Activated CD8-positive, alpha-beta T cell treated with anti-CD3 and anti-CD28 coated beads for 36 hours (primary cell): ENCODE results near the gene POLD3. TPM values are rescaled to one million over a fixed set of nuclear protein-coding genes. Genes with fewer than 3 reads are reported as not detected.

ENCODE experiments used
- ATAC-seq: fragments of 200-7000 bp; cut with Tn5 transposase; one replicate; pipeline ENCODE4 v1.10.0; 2021; ENCODE audit warnings: mild to moderate bottlenecking, moderate library complexity
- CTCF ChIA-PET: fragments of 350-600 bp; sonication (Branson Sonifier 250); formaldehyde crosslinking; loops from one replicate; lab custom pipeline; 2021; ENCODE audit warnings: antibody characterized with exemption; lab: Charles Lee
- POLR2A ChIA-PET: fragments of 350-600 bp; sonication (Branson Sonifier 250); formaldehyde crosslinking; loops from one replicate; lab custom pipeline; 2021; ENCODE audit warnings: antibody characterized with exemption; lab: Charles Lee
- DNase-seq: peaks from one replicate; pipeline ENCODE4 v3.0.0-alpha.2; 2020
- H3K27ac Mint-ChIP-seq: one replicate; pipeline ENCODE4 v1.8.0; 2021; ENCODE audit warnings: mild to moderate bottlenecking, mixed read lengths
- H3K27me3 Mint-ChIP-seq: one replicate; pipeline ENCODE4 v1.8.0; 2021; ENCODE audit warnings: mixed read lengths
- H3K36me3 Mint-ChIP-seq: one replicate; pipeline ENCODE4 v1.8.0; 2021; ENCODE audit warnings: low read depth, mixed read lengths
- H3K4me1 Mint-ChIP-seq: one replicate; pipeline ENCODE4 v1.8.0; 2021; ENCODE audit warnings: low read depth, mixed read lengths
- H3K4me3 Mint-ChIP-seq: one replicate; pipeline ENCODE4 v1.8.0; 2021; ENCODE audit warnings: mild to moderate bottlenecking, moderate library complexity, mixed read lengths
- H3K9me3 Mint-ChIP-seq: one replicate; pipeline ENCODE4 v1.8.0; 2021; ENCODE audit warnings: mixed read lengths
- intact Hi-C: fragments of 100-400 bp; cut with micrococcal nuclease; formaldehyde crosslinking; loops from one replicate; pipeline ENCODE4 v1.10.0; 2022
- total RNA-seq, 2 experiments: library from RNA; stranded (reverse); gene quantifications; one replicate each; pipeline ENCODE4 v1.2.3, GENCODE V29; 2021
- TF ChIP-seq, protein P1 (sequence below): fragments of 200-600 bp; IDR thresholded peaks from one replicate; pipeline ENCODE4 v1.8.0; 2022; ENCODE audit warnings: antibody characterized with exemption, mild to moderate bottlenecking

POLD3 gene
- total RNA-seq, 2 experiments from 2014 or later, result 56.0 to 67.2 TPM

GRCh38 chr11:74662487-74663103 is 70.2 kb downstream of the POLD3 start:
- Mint-ChIP-seq H3K4me3 (no peak overlapping the region), H3K4me1 (no peaks in the 10 kb centered on the region), H3K27ac (no peak overlapping the region), H3K9me3 (peaks cover 8% of the 10 kb centered on the region), H3K36me3 (peaks cover 35% of the 10 kb centered on the region), H3K27me3 (no peaks in the 10 kb centered on the region)
- ATAC-seq (no peak), DNase-seq (no peak)
- CTCF ChIA-PET, result no interaction called here
- TF ChIP-seq, protein P1, sequence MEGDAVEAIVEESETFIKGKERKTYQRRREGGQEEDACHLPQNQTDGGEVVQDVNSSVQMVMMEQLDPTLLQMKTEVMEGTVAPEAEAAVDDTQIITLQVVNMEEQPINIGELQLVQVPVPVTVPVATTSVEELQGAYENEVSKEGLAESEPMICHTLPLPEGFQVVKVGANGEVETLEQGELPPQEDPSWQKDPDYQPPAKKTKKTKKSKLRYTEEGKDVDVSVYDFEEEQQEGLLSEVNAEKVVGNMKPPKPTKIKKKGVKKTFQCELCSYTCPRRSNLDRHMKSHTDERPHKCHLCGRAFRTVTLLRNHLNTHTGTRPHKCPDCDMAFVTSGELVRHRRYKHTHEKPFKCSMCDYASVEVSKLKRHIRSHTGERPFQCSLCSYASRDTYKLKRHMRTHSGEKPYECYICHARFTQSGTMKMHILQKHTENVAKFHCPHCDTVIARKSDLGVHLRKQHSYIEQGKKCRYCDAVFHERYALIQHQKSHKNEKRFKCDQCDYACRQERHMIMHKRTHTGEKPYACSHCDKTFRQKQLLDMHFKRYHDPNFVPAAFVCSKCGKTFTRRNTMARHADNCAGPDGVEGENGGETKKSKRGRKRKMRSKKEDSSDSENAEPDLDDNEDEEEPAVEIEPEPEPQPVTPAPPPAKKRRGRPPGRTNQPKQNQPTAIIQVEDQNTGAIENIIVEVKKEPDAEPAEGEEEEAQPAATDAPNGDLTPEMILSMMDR, result no peak
- intact Hi-C loops, result no loop called here
- POLR2A ChIA-PET, result no interaction called here

- intact Hi-C loops, result no loop called here
- TF ChIP-seq, protein P1, result no peak
- Mint-ChIP-seq H3K4me1 (no peaks in the 10 kb centered on the region), H3K27ac (no peak overlapping the region), H3K9me3 (peaks cover 8% of the 10 kb centered on the region), H3K36me3 (peaks cover 29% of the 10 kb centered on the region), H3K4me3 (no peak overlapping the region), H3K27me3 (no peaks in the 10 kb centered on the region)
- CTCF ChIA-PET, result interaction anchor here (1.4 kb wide), 1 partner anchor 39 kb away, joined by 5 read pairs; no protein-coding TSS in a partner anchor
- POLR2A ChIA-PET, result no interaction called here
- no peak for DNase-seq
- ATAC-seq, result no peak
Observed at GRCh38 chr11:74663315-74663714, 70.9 kb downstream of the POLD3 start.

DNA sequence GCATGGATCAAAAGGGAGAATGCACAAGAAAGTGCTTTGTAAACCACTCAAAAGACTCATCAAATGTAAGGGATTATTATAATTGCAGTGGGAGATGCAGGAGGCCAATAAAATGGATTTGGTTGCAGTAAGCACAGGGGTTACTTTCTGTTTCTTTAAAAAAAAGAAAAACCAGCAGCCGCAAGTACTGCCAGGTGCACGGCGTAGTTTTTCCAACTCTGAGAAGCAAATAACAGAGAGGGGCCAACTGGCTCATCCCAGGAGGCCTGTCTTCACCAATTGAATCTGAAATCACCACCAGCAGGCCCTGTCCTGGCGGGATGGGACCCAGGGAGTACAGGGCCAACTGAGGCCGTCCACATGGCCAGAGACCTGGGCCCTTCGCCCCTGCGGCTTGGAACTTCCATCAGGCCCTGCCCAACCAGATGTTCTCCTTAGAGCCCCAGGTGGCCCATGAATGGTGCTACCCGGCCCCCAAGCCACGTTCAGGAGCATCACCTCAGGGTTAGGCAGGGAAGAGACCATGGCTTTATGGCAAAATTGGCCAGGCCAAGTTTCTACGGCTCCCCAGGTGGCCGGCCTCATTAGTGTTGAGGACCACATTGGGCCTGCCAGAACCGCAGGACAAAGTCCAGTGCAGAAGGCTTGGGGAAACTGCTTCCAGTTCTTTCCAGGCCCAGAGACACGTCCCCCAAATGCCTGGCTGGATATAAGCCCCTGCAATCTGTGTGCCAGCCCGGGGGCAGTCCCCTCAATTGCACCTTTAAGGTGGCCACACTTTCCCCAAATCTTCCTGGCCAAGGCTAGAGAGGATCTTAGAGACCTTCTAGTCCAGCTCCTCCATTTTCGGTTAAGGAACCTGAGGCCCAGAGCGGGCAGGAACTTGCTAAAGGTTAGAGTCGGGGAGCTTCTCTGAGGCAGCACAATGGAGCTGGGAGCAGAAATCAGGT is 77.1 kb downstream of the POLD3 start:
- no peak for ATAC-seq
- TF ChIP-seq, protein P1, result no peak
- Mint-ChIP-seq H3K27ac (no peak overlapping the region), H3K4me3 (no peak overlapping the region), H3K4me1 (no peaks in the 10 kb centered on the region), H3K27me3 (no peaks in the 10 kb centered on the region), H3K36me3 (no peaks in the 10 kb centered on the region), H3K9me3 (no peaks in the 10 kb centered on the region)
- no peak for DNase-seq
- ChIA-PET CTCF (interaction anchor here (0.9 to 1.1 kb wide), 2 partner anchors 32 to 70 kb away, joined by 4 to 6 read pairs; no protein-coding TSS in a partner anchor), POLR2A (no interaction called here)
- intact Hi-C loops, result no loop called here

- no peak overlapping the region for H3K4me3 Mint-ChIP-seq
- DNase-seq (no peak), ATAC-seq (no peak)
- ChIA-PET POLR2A (no interaction called here), CTCF (interaction anchor here (0.9 to 1.1 kb wide), 2 partner anchors 32 to 70 kb away, joined by 4 to 6 read pairs; no protein-coding TSS in a partner anchor)
- no peaks in the 10 kb centered on the region for H3K4me1 Mint-ChIP-seq
- intact Hi-C loops, result no loop called here
- H3K27me3 Mint-ChIP-seq, result no peaks in the 10 kb centered on the region
- no peaks in the 10 kb centered on the region for H3K9me3 Mint-ChIP-seq
- TF ChIP-seq, protein P1, result no peak
- no peak overlapping the region for H3K27ac Mint-ChIP-seq
- no peaks in the 10 kb centered on the region for H3K36me3 Mint-ChIP-seq
Observed at GRCh38 chr11:74670171-74670570, 77.8 kb downstream of the POLD3 start.
